RPMI8226 (cell line): Measurements from ENCODE around the gene MYDGF.
A peak's percentile ranks its signal among the peaks of the same experiment; 100 is the strongest.
"Not testable (repeated sequence)": the region's sequence is repeated elsewhere in the genome, so short reads cannot be mapped to it uniquely, and the experiment has no call there.

Experiments used
- DNase-seq: peaks from one replicate; pipeline ENCODE4 v3.0.0-alpha.2; 2015

The MYDGF gene

DNA sequence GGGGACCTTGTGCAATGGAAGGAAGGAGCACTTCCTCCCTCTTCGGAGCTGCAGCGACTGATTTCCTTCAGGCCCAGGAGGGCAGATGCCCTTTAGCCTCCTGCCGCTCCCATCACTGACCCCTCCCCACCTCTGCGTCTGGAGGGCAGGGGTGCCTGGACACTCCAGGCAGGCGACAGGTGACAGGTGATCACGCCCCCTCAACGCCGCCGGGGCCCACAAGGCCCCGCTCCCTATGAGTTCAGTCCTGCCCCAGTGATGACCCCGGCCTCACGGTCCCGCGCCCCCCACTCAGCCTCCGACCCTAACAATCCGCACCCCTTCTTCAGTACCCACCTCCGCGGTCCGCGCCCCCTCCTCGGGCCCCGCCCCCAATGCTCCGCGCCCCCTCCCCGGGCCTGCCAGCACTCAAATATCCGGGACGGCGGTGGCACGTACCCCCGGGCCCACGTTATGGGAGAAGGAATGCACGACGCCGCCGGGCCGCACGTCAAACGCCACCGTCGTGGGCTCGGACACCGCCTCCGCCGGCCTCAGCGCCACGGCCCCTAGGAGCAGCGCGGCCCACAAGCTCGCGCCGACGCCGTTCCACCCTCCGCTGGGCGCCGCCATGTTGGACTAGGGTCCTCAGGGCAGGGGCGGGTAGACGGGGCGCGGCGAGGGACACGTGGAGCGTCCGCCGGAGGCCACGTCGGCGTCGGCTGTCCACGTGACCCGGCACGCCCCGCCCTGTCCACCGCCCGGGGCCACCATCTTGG lies at the start of gene MYDGF:
TSS of gene MYDGF (minus strand) at position 620 of the 758 bp plus-strand sequence. CDS start at position 612, 8 bp downstream.
- DNase-seq = peak; percentile 95

- DNase-seq = no peak
Observed at GRCh38 chr19:4719499-4719866, 49.3 kb upstream of the MYDGF start.

- no peak for DNase-seq
Observed at GRCh38 chr19:4717966-4718701, 48.0 kb upstream of the MYDGF start.

DNA sequence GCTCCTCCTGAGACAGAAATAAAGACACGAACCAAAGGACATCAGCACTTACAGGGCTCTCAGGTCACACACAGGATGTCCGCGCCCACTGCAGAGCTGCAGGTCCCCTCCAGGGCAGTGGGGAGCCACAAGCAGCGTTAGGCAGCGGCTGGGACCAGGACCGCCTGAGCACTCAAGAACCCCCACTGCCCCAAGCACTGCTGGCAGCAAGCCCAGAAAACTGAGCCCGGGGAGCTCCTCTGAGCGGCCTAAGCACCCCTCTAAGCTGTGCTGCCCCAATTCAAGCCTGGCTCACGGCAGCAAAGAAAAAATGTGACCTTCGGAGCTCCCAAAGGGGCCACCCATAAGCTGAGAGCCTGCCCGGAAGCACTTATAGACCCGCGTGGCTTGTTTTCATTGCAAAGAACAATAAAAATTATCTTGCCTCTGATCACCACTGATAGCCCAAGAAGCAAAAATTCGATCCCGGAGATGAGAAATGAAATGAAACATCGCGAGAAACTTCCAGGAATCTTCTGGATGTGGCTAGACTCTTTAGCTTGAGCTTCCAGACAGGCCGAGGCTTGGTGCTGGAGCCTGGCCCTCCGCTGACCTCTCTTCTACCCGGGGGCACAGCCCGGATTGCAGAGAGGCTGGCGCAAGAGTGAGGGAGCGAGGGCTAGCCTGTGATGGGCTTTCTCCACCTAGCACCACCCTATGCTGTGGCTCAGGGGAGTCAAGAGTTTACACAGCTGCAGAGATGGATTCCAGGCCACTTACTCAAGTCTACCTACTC lies 47.2 kb upstream of the MYDGF start:
- no peak for DNase-seq

GRCh38 chr19:4715529-4716221 lies 45.5 kb upstream of the MYDGF start:
- DNase-seq = no peak

GRCh38 chr19:4715178-4715528 lies 45.0 kb upstream of the MYDGF start:
- DNase-seq = not testable (repeated sequence)

- no peak for DNase-seq
Observed at GRCh38 chr19:4714016-4714415, 43.9 kb upstream of the MYDGF start.

GRCh38 chr19:4713384-4713951 lies 43.3 kb upstream of the MYDGF start:
- DNase-seq = no peak

DNA sequence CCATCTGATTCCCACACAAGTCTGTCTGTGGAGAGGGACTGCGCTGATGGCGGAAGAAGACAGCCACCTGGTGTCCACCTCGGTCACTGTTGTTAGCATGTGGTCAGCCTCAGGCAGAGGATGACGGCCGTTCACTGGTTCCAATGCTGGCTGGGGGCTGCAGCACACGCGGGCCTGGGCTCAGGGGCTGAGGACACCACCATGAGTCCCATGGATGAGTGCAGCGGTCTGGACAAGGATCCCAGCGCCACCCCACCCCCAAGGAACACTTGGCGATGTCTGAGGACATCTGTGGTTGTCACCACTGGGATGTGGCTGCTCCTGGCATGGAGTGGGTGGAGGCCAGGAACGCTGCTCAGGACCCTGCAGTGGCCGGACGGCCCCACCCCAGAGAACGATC lies 42.6 kb upstream of the MYDGF start:
- DNase-seq = no peak

DNA sequence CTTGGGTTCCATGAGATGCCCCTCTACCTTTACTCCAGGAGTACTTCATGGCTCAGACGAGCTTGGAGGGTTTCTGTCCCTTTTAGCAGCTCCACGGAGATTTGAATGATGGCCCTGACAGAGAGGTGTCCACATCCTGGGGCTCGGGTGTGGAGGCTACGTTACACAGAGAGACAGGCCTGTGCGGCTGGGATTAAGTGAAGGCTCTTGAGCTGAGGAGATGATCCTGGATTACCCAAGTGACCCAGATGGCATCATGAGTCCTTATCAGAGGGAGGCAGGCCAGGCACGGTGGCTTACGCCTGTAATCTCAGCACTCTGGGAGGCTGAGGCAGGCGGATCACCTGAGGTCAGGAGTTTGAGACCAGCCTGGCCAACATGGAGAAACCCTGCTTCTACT lies 41.1 kb upstream of the MYDGF start:
- no peak for DNase-seq

DNA sequence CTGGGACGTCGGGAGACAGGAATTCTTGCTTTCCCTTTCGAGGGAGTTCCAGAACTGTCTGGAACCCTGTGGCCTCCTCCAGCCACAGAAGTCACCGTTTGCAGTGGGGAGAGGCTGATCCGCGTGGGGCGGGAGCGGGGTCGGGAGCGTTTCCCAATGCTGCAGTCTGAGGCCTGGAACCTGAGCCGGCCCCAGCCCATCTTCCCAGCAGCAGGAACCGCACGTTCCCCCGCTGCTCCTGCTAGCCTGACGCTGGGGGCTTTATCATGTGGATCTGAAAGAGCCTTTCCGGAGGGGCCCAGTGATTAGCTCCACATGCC lies 40.1 kb upstream of the MYDGF start:
- DNase-seq = no peak

GRCh38 chr19:4709440-4710280 lies 39.5 kb upstream of the MYDGF start:
- no peak for DNase-seq

DNA sequence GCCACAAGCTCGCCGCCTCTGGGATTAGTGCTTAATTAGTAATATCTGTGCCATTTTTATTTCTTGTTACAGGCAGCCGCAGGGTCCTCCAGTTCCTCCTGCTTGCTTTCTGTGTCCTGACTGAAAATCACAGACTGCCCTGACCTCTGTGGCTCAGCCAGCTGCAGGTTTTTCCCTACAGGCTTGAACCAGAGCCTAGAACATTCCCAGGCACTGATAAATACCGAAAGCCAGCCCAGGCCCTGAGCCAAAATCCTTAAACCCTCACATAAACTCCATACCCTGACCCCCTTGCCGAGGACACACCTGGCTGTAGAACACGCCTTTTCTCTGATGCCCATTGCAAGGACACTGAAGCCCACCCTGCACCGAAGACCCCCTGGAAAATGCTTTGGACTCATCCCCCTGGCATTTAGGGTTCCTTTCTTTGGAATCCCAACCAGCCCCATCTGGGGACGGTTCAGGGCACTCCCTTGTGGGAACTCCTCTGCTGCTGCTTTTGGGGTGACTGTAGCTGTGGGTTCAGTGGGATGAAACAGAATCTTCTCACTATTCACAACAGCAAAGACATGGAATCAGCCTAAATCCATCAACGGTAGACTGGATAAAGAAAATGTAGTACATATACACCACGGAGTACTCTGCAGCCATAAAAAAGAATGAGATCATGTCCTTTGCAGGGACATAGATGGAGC lies 38.0 kb upstream of the MYDGF start:
- no peak for DNase-seq

GRCh38 chr19:4707322-4707721 lies 37.2 kb upstream of the MYDGF start:
- no peak for DNase-seq

- DNase-seq = no peak
Observed at GRCh38 chr19:4705413-4706131, 35.4 kb upstream of the MYDGF start.

- no peak for DNase-seq
Observed at GRCh38 chr19:4704317-4704673, 34.2 kb upstream of the MYDGF start.

- no peak for DNase-seq
Observed at GRCh38 chr19:4703671-4704316, 33.7 kb upstream of the MYDGF start.

DNA sequence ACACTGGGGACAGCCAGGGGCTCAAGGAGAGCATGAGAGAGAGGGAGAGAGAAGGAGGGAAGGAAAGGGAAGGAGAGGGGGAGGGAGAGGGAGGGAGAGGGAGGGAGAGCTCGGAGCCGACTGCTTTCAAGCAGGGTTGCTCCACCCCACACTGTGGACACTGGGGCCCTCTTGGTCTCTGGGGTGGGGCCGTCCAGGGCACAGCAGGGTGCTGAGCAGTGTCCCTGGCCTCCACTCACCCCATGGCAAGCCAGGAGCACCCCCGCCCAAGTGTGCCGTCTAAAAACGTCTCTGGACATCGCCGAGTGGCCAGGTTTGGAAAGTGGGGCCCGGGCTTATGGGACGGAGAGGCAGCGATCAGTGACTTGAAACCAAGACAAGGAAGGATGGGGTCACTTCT lies 32.6 kb upstream of the MYDGF start:
- no peak for DNase-seq

GRCh38 chr19:4701557-4701956 lies 31.4 kb upstream of the MYDGF start:
- no peak for DNase-seq

DNA sequence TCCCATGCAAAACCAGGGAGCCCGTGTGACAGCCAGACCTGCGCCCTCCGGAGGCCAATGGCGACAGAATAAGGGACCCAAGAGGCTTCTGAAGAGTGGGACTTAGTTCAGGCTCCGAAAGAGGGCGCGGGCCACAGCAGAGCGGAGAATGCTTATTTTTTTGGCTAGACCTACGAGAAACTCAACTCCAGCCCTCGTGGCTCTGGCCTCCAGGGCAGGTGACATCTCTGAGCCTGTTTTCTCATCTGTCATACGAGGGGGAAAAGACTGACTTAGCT lies 30.5 kb upstream of the MYDGF start:
- DNase-seq = no peak
